ENCODE results near the gene FAM200C. TPM values are rescaled to one million over a fixed set of nuclear protein-coding genes. Genes with fewer than 3 reads are reported as not detected.

FAM200C gene
- total RNA-seq, 1 donor from 2014 or later, result not detected

- TF ChIP-seq, protein P1, sequence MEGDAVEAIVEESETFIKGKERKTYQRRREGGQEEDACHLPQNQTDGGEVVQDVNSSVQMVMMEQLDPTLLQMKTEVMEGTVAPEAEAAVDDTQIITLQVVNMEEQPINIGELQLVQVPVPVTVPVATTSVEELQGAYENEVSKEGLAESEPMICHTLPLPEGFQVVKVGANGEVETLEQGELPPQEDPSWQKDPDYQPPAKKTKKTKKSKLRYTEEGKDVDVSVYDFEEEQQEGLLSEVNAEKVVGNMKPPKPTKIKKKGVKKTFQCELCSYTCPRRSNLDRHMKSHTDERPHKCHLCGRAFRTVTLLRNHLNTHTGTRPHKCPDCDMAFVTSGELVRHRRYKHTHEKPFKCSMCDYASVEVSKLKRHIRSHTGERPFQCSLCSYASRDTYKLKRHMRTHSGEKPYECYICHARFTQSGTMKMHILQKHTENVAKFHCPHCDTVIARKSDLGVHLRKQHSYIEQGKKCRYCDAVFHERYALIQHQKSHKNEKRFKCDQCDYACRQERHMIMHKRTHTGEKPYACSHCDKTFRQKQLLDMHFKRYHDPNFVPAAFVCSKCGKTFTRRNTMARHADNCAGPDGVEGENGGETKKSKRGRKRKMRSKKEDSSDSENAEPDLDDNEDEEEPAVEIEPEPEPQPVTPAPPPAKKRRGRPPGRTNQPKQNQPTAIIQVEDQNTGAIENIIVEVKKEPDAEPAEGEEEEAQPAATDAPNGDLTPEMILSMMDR (IDR thresholded peaks at IDR 0.05), result no peak
- no peak for DNase-seq (ENCODE audit: low spot score in 2 of 2)
- H3K27me3 ChIP-seq, result no peaks in the 10 kb centered on the region
- intact Hi-C loops (cut with DNase I), result loop anchor here (5.0 kb wide), 1 partner anchor 267 kb away; no protein-coding TSS in a partner anchor
- peaks cover 2 to 9% of the 10 kb centered on the region in 2 donors for H3K36me3 ChIP-seq
- peaks cover 0 to 3% of the 10 kb centered on the region in 2 donors for H3K4me1 ChIP-seq
- no peak overlapping the region for H3K4me3 ChIP-seq
- no peaks in the 10 kb centered on the region for H3K9me3 ChIP-seq
- H3K27ac ChIP-seq, result no peak overlapping the region
Observed at GRCh38 chr5:160349249-160349934, 50.5 kb downstream of the FAM200C start.

DNA sequence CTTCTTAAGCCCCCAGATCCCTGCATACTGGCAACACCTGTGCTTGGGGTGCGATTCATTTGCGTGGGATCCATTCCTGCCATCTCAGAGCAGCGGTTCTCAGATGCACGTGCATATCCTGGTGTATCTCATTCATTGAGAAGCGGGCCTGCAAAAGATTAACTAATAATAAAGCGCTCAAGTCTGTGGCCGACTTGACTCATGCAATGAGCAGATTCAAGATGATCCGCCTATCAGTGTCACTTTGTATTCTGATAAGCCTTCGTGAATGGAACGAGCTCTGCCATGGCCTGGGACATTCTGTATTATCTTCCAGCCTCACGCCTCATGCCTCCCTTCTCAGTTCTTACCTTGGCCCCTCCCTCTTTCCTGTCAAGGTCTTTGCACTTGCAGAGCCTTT lies 51.8 kb downstream of the FAM200C start:
- Histone ChIP-seq H3K4me1 (no peaks in the 10 kb centered on the region), H3K27ac (no peak overlapping the region), H3K27me3 (no peaks in the 10 kb centered on the region), H3K4me3 (no peak overlapping the region), H3K9me3 (no peaks in the 10 kb centered on the region), H3K36me3 (peaks cover 2 to 9% of the 10 kb centered on the region in 2 donors)
- no peak for DNase-seq (ENCODE audit: low spot score in 2 of 2)
- intact Hi-C loops (cut with DNase I), result loop anchor here (5.0 kb wide), 1 partner anchor 266 kb away; no protein-coding TSS in a partner anchor
- TF ChIP-seq, protein P1 (IDR thresholded peaks at IDR 0.05), result no peak

GRCh38 chr5:160347448-160347847 lies 52.4 kb downstream of the FAM200C start:
- Histone ChIP-seq H3K9me3 (no peaks in the 10 kb centered on the region), H3K4me3 (no peak overlapping the region), H3K27me3 (no peaks in the 10 kb centered on the region), H3K4me1 (no peaks in the 10 kb centered on the region), H3K27ac (no peak overlapping the region), H3K36me3 (peaks cover 2 to 9% of the 10 kb centered on the region in 2 donors)
- no peak for DNase-seq (ENCODE audit: low spot score in 2 of 2)
- TF ChIP-seq, protein P1 (IDR thresholded peaks at IDR 0.05), result no peak
- intact Hi-C loops (cut with DNase I), result loop anchor here (2.0 to 5.0 kb wide), 2 partner anchors 43 to 265 kb away; no protein-coding TSS in a partner anchor

Other genes with a start within 250 kb of the FAM200C start
- not detected for gene FABP6, start 170.5 kb downstream of the FAM200C start, total RNA-seq
- gene CCNJL, start 87.5 kb downstream of the FAM200C start, total RNA-seq, result not detected
- 3.7 TPM for gene C1QTNF2, start 29.4 kb downstream of the FAM200C start, total RNA-seq
- 10.2 TPM for gene SLU7, start 19.0 kb upstream of the FAM200C start, total RNA-seq
- gene PTTG1, start 21.8 kb upstream of the FAM200C start, total RNA-seq, result 8.6 TPM

Data from ascending aorta (tissue), 2 donors.